Testis (tissue), 2 donors: Measurements from ENCODE around the gene GDF3.

Experiments
- POLR2A ChIP-seq: fragments of 450-650 bp; IDR thresholded peaks from one replicate; pipeline ENCODE4 v1.6.1; 2017; ENCODE audit warnings: antibody characterized with exemption, mild to moderate bottlenecking, moderate library complexity
- TF ChIP-seq, protein P1 (sequence below), 3 experiments: fragments of 450-650 bp in 2 of 3; fragments of 200-600 bp in 1 of 3; sonication (generic) in 1 of 3; IDR thresholded peaks; one replicate each; pipeline ENCODE4 v1.5.1; 2016 to 2019; ENCODE audit warnings: antibody characterized with exemption in 3 of 3, mild to moderate bottlenecking in 2 of 3, moderate library complexity in 1 of 3

DNA sequence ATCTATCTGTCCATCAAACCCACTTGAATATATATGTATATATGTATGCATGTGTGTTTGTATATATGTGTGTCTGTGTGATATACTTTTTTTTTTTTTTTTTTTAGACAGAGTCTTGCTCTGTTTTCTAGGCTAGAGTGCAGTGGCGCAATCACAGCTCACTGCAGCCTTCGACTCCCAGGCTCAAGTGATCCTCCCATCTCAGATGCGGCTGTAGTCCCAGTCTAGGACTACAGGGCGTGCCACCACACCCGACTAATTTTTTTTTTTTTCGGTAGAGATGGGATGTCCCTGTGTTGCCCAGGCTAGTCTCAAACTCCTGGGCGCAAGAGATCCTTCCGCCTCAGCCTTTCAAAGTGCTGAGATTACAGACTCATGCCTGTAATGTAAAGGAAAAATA lies 16.8 kb downstream of the GDF3 start:
- TF ChIP-seq, protein P1, sequence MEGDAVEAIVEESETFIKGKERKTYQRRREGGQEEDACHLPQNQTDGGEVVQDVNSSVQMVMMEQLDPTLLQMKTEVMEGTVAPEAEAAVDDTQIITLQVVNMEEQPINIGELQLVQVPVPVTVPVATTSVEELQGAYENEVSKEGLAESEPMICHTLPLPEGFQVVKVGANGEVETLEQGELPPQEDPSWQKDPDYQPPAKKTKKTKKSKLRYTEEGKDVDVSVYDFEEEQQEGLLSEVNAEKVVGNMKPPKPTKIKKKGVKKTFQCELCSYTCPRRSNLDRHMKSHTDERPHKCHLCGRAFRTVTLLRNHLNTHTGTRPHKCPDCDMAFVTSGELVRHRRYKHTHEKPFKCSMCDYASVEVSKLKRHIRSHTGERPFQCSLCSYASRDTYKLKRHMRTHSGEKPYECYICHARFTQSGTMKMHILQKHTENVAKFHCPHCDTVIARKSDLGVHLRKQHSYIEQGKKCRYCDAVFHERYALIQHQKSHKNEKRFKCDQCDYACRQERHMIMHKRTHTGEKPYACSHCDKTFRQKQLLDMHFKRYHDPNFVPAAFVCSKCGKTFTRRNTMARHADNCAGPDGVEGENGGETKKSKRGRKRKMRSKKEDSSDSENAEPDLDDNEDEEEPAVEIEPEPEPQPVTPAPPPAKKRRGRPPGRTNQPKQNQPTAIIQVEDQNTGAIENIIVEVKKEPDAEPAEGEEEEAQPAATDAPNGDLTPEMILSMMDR (IDR thresholded peaks at IDR 0.05) = no peak
- no peak for TF ChIP-seq POLR2A
